PC-9 (cell line): ENCODE data around the gene MRC2.

Experiments
- CTCF ChIP-seq: fragments of 200-600 bp; sonication (generic); conservative IDR thresholded peaks from 2 replicates; pipeline ENCODE4 v1.6.1; 2017; ENCODE audit warnings: mixed run types, antibody characterized with exemption, mild to moderate bottlenecking, moderate library complexity
- EZH2 ChIP-seq: fragments of 200-600 bp; sonication (generic); IDR thresholded peaks from 2 replicates; pipeline ENCODE4 v1.8.0; 2017; ENCODE audit warnings: antibody characterized with exemption, low read depth

DNA sequence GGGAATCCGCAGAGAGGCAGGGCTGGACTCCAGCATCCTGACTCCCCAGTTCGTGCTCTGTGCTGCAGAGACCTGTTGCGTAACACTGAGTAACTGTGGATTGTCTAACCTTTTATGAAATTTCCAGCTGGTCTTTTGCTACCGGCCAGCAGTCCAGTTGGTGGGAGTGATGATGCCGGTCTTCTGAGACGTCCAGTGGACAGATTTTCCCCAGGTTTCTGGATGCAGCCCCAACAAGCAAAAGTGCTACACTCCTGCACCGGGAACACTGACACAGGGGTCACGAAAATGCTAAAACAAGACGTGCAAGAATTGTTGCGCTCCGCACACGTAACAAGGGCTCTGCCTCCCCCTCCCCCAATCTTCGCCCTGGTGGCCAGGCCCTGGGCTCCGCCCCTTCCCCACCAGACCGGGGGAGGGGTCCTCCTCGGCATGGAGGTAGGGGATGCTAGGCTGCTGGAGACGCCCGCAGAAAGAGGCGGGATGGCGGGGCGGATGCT, 701 bp upstream of the MRC2 start:
- TF ChIP-seq CTCF (no peak), EZH2 (no peak)
